Activated CD8-positive, alpha-beta memory T cell treated with anti-CD3 and anti-CD28 coated beads for 24 hours (primary cell): Measurements from ENCODE around the gene LCK.
"Not testable (repeated sequence)": the region's sequence is repeated elsewhere in the genome, so short reads cannot be mapped to it uniquely, and the experiment has no call there.

ENCODE experiments used
- DNase-seq: peaks from one replicate; pipeline ENCODE4 v3.0.0-alpha.2; 2020

The LCK gene

GRCh38 chr1:32240140-32240951 is 10.7 kb upstream of the LCK start:
- peak; percentile 80 for DNase-seq

GRCh38 chr1:32241001-32241763 is 9.9 kb upstream of the LCK start:
- DNase-seq, result peak; percentile 75

GRCh38 chr1:32242341-32242851 is 8.7 kb upstream of the LCK start:
- DNase-seq, result no peak

- DNase-seq, result no peak
These were observed 4.2 kb upstream of the LCK start, which contains the start of gene FAM167B for GRCh38 chr1:32246888-32247273. TSS of gene FAM167B (plus strand) at chr1:32247222. CDS start at chr1:32247422, 200 bp downstream.

GRCh38 chr1:32247452-32247851 is 3.6 kb upstream of the LCK start:
- no peak for DNase-seq

- DNase-seq, result peak; percentile 91
These were observed 2.8 kb upstream of the LCK start for GRCh38 chr1:32247983-32248889.

GRCh38 chr1:32249831-32250525 is 1.1 kb upstream of the LCK start:
- DNase-seq, result peak; percentile 90

- DNase-seq, result peak; percentile 63
These were observed 4.3 kb downstream of the LCK start for GRCh38 chr1:32255072-32256071.

GRCh38 chr1:32256473-32257226 is 5.6 kb downstream of the LCK start:
- DNase-seq, result no peak

GRCh38 chr1:32257227-32257508 is 6.1 kb downstream of the LCK start:
- DNase-seq, result no peak

- DNase-seq, result not testable (repeated sequence)
These were observed 12.2 kb downstream of the LCK start for GRCh38 chr1:32263236-32263593.

GRCh38 chr1:32263744-32264143 is 12.7 kb downstream of the LCK start:
- DNase-seq, result no peak

GRCh38 chr1:32265846-32266245 is 14.8 kb downstream of the LCK start:
- no peak for DNase-seq

- no peak for DNase-seq
These were observed 16.0 kb downstream of the LCK start for GRCh38 chr1:32266921-32267591.

GRCh38 chr1:32269744-32270143 is 18.7 kb downstream of the LCK start:
- DNase-seq, result no peak

GRCh38 chr1:32272557-32273390 is 21.7 kb downstream of the LCK start:
- peak; percentile 61 for DNase-seq

GRCh38 chr1:32273391-32274208 is 22.5 kb downstream of the LCK start:
- peak; percentile 85 for DNase-seq
